Measurements from ENCODE around the gene DENND4A. TPM values are rescaled to one million over a fixed set of nuclear protein-coding genes. Genes with fewer than 3 reads are reported as not detected.

Gene DENND4A
- total RNA-seq, 1 experiment from 2014 or later, result 26.0 TPM

- Mint-ChIP-seq H3K9me3 (ENCODE audit: low read depth, unreplicated experiment) (no peaks in the 10 kb centered on the region), H3K27me3 (ENCODE audit: unreplicated experiment) (no peaks in the 10 kb centered on the region), H3K4me1 (ENCODE audit: low read depth, unreplicated experiment) (peaks cover 23% of the 10 kb centered on the region), H3K4me3 (ENCODE audit: low read depth, unreplicated experiment) (no peak overlapping the region), H3K27ac (ENCODE audit: unreplicated experiment) (no peak overlapping the region), H3K36me3 (ENCODE audit: insufficient read depth, unreplicated experiment) (peaks cover 6% of the 10 kb centered on the region)
- no peak for TF ChIP-seq CTCF (IDR thresholded peaks at IDR 0.05; ENCODE audit: unreplicated experiment)
- BruUV-seq (replicated peaks), result no TSS peak
- intact Hi-C loops (cut with micrococcal nuclease; ENCODE audit: unreplicated experiment), result no loop called here
- CTCF ChIA-PET, result interaction anchor here (0.7 kb wide), 1 partner anchor 9 kb away, joined by 3 read pairs; no protein-coding TSS in a partner anchor
- DNase-seq, result no peak
Measured at GRCh38 chr15:65766422-65767263, 25.4 kb downstream of the DENND4A start.

GRCh38 chr15:65765106-65765505 lies 27.0 kb downstream of the DENND4A start:
- H3K4me3 Mint-ChIP-seq (ENCODE audit: low read depth, unreplicated experiment), result no peak overlapping the region
- no peak overlapping the region for H3K27ac Mint-ChIP-seq (ENCODE audit: unreplicated experiment)
- no peak for DNase-seq
- no peaks in the 10 kb centered on the region for H3K9me3 Mint-ChIP-seq (ENCODE audit: low read depth, unreplicated experiment)
- intact Hi-C loops (cut with micrococcal nuclease; ENCODE audit: unreplicated experiment), result no loop called here
- BruUV-seq (replicated peaks), result no TSS peak
- CTCF ChIA-PET, result interaction anchor here (0.7 to 0.8 kb wide), 2 partner anchors 9 to 29 kb away, joined by 3 read pairs; no protein-coding TSS in a partner anchor
- TF ChIP-seq CTCF (IDR thresholded peaks at IDR 0.05; ENCODE audit: unreplicated experiment), result no peak
- H3K27me3 Mint-ChIP-seq (ENCODE audit: unreplicated experiment), result no peaks in the 10 kb centered on the region
- no peaks in the 10 kb centered on the region for H3K36me3 Mint-ChIP-seq (ENCODE audit: insufficient read depth, unreplicated experiment)
- H3K4me1 Mint-ChIP-seq (ENCODE audit: low read depth, unreplicated experiment), result peaks cover 23% of the 10 kb centered on the region

- no TSS peak for BruUV-seq (replicated peaks)
- Mint-ChIP-seq H3K27me3 (ENCODE audit: unreplicated experiment) (no peaks in the 10 kb centered on the region), H3K9me3 (ENCODE audit: low read depth, unreplicated experiment) (no peaks in the 10 kb centered on the region), H3K4me1 (ENCODE audit: low read depth, unreplicated experiment) (peaks cover 21% of the 10 kb centered on the region), H3K27ac (ENCODE audit: unreplicated experiment) (no peak overlapping the region), H3K4me3 (ENCODE audit: low read depth, unreplicated experiment) (no peak overlapping the region), H3K36me3 (ENCODE audit: insufficient read depth, unreplicated experiment) (no peaks in the 10 kb centered on the region)
- no peak for DNase-seq
- no peak for TF ChIP-seq CTCF (IDR thresholded peaks at IDR 0.05; ENCODE audit: unreplicated experiment)
- intact Hi-C loops (cut with micrococcal nuclease; ENCODE audit: unreplicated experiment), result no loop called here
- CTCF ChIA-PET, result interaction anchor here (0.5 kb wide), 1 partner anchor 55 kb away, joined by 3 read pairs; no protein-coding TSS in a partner anchor
Measured at GRCh38 chr15:65762914-65763787, 28.9 kb downstream of the DENND4A start.

- no peak overlapping the region for H3K27ac Mint-ChIP-seq (ENCODE audit: unreplicated experiment)
Measured at GRCh38 chr15:65762399-65762798, 29.7 kb downstream of the DENND4A start.

More at GRCh38 chr15:65762399-65762798, 29.7 kb downstream of the DENND4A start:
- peaks cover 14% of the 10 kb centered on the region for H3K4me1 Mint-ChIP-seq (ENCODE audit: low read depth, unreplicated experiment)
- no peaks in the 10 kb centered on the region for H3K9me3 Mint-ChIP-seq (ENCODE audit: low read depth, unreplicated experiment)
- no peak for DNase-seq
- intact Hi-C loops (cut with micrococcal nuclease; ENCODE audit: unreplicated experiment), result no loop called here
- BruUV-seq (replicated peaks), result no TSS peak
- CTCF ChIA-PET, result interaction anchor here (0.5 kb wide), 1 partner anchor 55 kb away, joined by 3 read pairs; no protein-coding TSS in a partner anchor
- no peaks in the 10 kb centered on the region for H3K27me3 Mint-ChIP-seq (ENCODE audit: unreplicated experiment)
- no peak for TF ChIP-seq CTCF (IDR thresholded peaks at IDR 0.05; ENCODE audit: unreplicated experiment)
- no peak overlapping the region for H3K4me3 Mint-ChIP-seq (ENCODE audit: low read depth, unreplicated experiment)
- no peaks in the 10 kb centered on the region for H3K36me3 Mint-ChIP-seq (ENCODE audit: insufficient read depth, unreplicated experiment)
